ENCODE measurements around the gene OPHN1.

GRCh38 chrX:68018248-68019203, 414.8 kb downstream of the OPHN1 start:
- TF ChIP-seq CTCF (IDR thresholded peaks at IDR 0.05), result no peak
- TF ChIP-seq EP300 (IDR thresholded peaks at IDR 0.05), result no peak
- no peak for TF ChIP-seq POLR2AphosphoS5 (IDR thresholded peaks at IDR 0.05)
- no peak for TF ChIP-seq POLR2A (IDR thresholded peaks at IDR 0.05)

Data from gastroesophageal sphincter (tissue), 3 donors.